Fibroblast of the aortic adventitia (primary cell): Measurements from ENCODE around the gene FNTB. TPM values are rescaled to one million over a fixed set of nuclear protein-coding genes. Genes with fewer than 3 reads are reported as not detected.

Source experiments
- DNase-seq: peaks from one replicate; pipeline ENCODE4 v3.0.0-alpha.2; 2010; ENCODE audit warnings: low read depth
- H3K4me3 ChIP-seq: 2 replicates; pipeline ENCODE4 v1.5.1; 2011; ENCODE audit warnings: low read depth, mild to moderate bottlenecking, control low read depth, low read length, moderate library complexity
- CTCF ChIP-seq: IDR thresholded peaks from 2 replicates; pipeline ENCODE4 v1.5.1; 2011; ENCODE audit warnings: mild to moderate bottlenecking, low read length, control low read depth, inconsistent platforms; ENCODE audit not compliant: insufficient read depth
- total RNA-seq: library from RNA; depleted of rRNA; stranded (reverse); fragments of >200 nt; gene quantifications from 2 replicates; pipeline ENCODE4 v1.2.3, GENCODE V29; 2012; ENCODE audit warnings: low replicate concordance

FNTB gene
- total RNA-seq, 1 donor, result 19.3 TPM

- peak; percentile 73 for DNase-seq
- no peak overlapping the region for H3K4me3 ChIP-seq
- TF ChIP-seq CTCF, result no peak
Measured at GRCh38 chr14:65000898-65001591, 14.3 kb downstream of the FNTB start.

- H3K4me3 ChIP-seq, result no peak overlapping the region
- TF ChIP-seq CTCF, result no peak
- no peak for DNase-seq
Measured at GRCh38 chr14:65001723-65002122, 15.0 kb downstream of the FNTB start.

GRCh38 chr14:65002586-65003210 lies 16.0 kb downstream of the FNTB start:
- no peak for TF ChIP-seq CTCF
- peak; percentile 62 for DNase-seq
- no peak overlapping the region for H3K4me3 ChIP-seq

- peak; percentile 4 for DNase-seq
- no peak overlapping the region for H3K4me3 ChIP-seq
- TF ChIP-seq CTCF, result no peak
Measured at GRCh38 chr14:65003394-65003793, 16.7 kb downstream of the FNTB start.

GRCh38 chr14:65006261-65006721 lies 19.6 kb downstream of the FNTB start:
- no peak overlapping the region for H3K4me3 ChIP-seq
- no peak for DNase-seq
- TF ChIP-seq CTCF, result no peak

- no peak for TF ChIP-seq CTCF
- no peak overlapping the region for H3K4me3 ChIP-seq
- DNase-seq, result no peak
Measured at GRCh38 chr14:65007202-65007601, 20.5 kb downstream of the FNTB start.
